HepG2 (cell line): Measurements from ENCODE around the gene R3HCC1L. TPM values are rescaled to one million over a fixed set of nuclear protein-coding genes. Genes with fewer than 3 reads are reported as not detected.

ENCODE experiments used
- ARID3A ChIP-seq: IDR thresholded peaks from 2 replicates; pipeline ENCODE4 v1.6.1; 2012; ENCODE audit warnings: low read depth, low read length, improper control_type of control experiment
- BHLHE40 ChIP-seq: IDR thresholded peaks from 2 replicates; pipeline ENCODE4 v1.6.1; 2011; ENCODE audit warnings: low read length, improper control_type of control experiment
- DNMT3B ChIP-seq: conservative IDR thresholded peaks from 2 replicates; pipeline ENCODE4 v1.6.1; 2016; ENCODE audit warnings: missing biosample characterization, control low read depth
- GATAD2A ChIP-seq: IDR thresholded peaks from 2 replicates; pipeline ENCODE4 v1.6.1; 2016
- IKZF4 ChIP-seq: sonication (generic); formaldehyde crosslinking; IDR thresholded peaks from 2 replicates; pipeline ENCODE4 v1.5.1; 2020; ENCODE audit warnings: borderline replicate concordance, mild to moderate bottlenecking, low read depth, missing genetic modification reagents; ENCODE audit errors: not compliant biosample characterization
- MIER2 ChIP-seq: IDR thresholded peaks from 2 replicates; pipeline ENCODE4 v1.6.1; 2016; ENCODE audit warnings: missing biosample characterization, missing genetic modification reagents
- MYC ChIP-seq: sonication (generic); formaldehyde crosslinking; IDR thresholded peaks from 2 replicates; pipeline ENCODE4 v1.9.0; 2021; ENCODE audit warnings: missing genetic modification reagents, borderline replicate concordance
- MYNN ChIP-seq: sonication (generic); formaldehyde crosslinking; IDR thresholded peaks from 2 replicates; pipeline ENCODE4 v1.4.0; 2020; ENCODE audit warnings: mild to moderate bottlenecking, low read depth, missing genetic modification reagents
- NR2F6 ChIP-seq, 2 experiments: IDR thresholded peaks; 2 replicates each; pipeline ENCODE4 v1.6.1; 2016; ENCODE audit warnings: antibody characterized with exemption in 1 of 2, mild to moderate bottlenecking in 1 of 2
- RXRB ChIP-seq: IDR thresholded peaks from 2 replicates; pipeline ENCODE4 v1.6.1; 2016; ENCODE audit warnings: borderline replicate concordance, missing genetic modification reagents, missing compliant biosample characterization
- ZBTB7A ChIP-seq: sonication (generic); formaldehyde crosslinking; IDR thresholded peaks from 2 replicates; pipeline ENCODE4 v1.8.0; 2022; ENCODE audit warnings: mild to moderate bottlenecking, missing genetic modification reagents
- ZNF17 ChIP-seq: sonication (generic); formaldehyde crosslinking; IDR thresholded peaks from 2 replicates; pipeline ENCODE4 v1.5.0; 2020; ENCODE audit warnings: mild to moderate bottlenecking, missing genetic modification reagents
- ZNF180 ChIP-seq: sonication (generic); formaldehyde crosslinking; IDR thresholded peaks from 2 replicates; pipeline ENCODE4 v1.4.0; 2020; ENCODE audit warnings: low read depth, missing genetic modification reagents, borderline replicate concordance
- ZNF224 ChIP-seq: sonication (generic); formaldehyde crosslinking; IDR thresholded peaks from 2 replicates; pipeline ENCODE4 v1.5.0; 2020; ENCODE audit warnings: mild to moderate bottlenecking, missing genetic modification reagents
- ZNF263 ChIP-seq: sonication (generic); formaldehyde crosslinking; IDR thresholded peaks from 2 replicates; pipeline ENCODE4 v1.4.0; 2020; ENCODE audit warnings: missing genetic modification reagents
- ZNF317 ChIP-seq: sonication (generic); formaldehyde crosslinking; IDR thresholded peaks from 2 replicates; pipeline ENCODE4 v1.5.0; 2020; ENCODE audit warnings: mild to moderate bottlenecking, missing genetic modification reagents
- ZNF589 ChIP-seq: sonication (generic); formaldehyde crosslinking; conservative IDR thresholded peaks from 2 replicates; pipeline ENCODE4 v1.8.0; 2022; ENCODE audit warnings: mild to moderate bottlenecking, moderate library complexity, missing genetic modification reagents
- ZNF777 ChIP-seq: sonication (generic); formaldehyde crosslinking; IDR thresholded peaks from 2 replicates; pipeline ENCODE4 v1.4.0; 2020; ENCODE audit warnings: missing genetic modification reagents
- ZSCAN22 ChIP-seq: sonication (generic); formaldehyde crosslinking; IDR thresholded peaks from 2 replicates; pipeline ENCODE4 v1.4.0; 2020; ENCODE audit warnings: mild to moderate bottlenecking, missing genetic modification reagents
- polyA plus RNA-seq, 8 experiments: library from polyadenylated mRNA; depleted of rRNA in 3 of 8; stranded (reverse) in 7 of 8; unstranded in 1 of 8; fragments of >200 nt; fragmentation: Illumina TruSeq in 4 of 8; extraction: Trizol in 4 of 8; gene quantifications; 2 replicates each; pipeline versions ENCODE4 v1.2.1 to v1.2.3, GENCODE V29; 2011 to 2016; ENCODE audit warnings: low read depth in 4 of 8, missing spikeins in 1 of 8, mixed read lengths in 1 of 8; ENCODE audit not compliant: insufficient read depth in 1 of 8
- total RNA-seq, 5 experiments: library from RNA; depleted of rRNA; stranded (reverse); fragments of >200 nt; fragmentation: Illumina TruSeq; extraction: Trizol; gene quantifications; 2 replicates each; pipeline ENCODE4 v1.2.3, GENCODE V29; 2016; ENCODE audit warnings: low read depth in 1 of 5
- TF ChIP-seq, protein P1 (sequence below): sonication (generic); formaldehyde crosslinking; IDR thresholded peaks from 2 replicates; pipeline ENCODE4 v1.8.1; 2022; ENCODE audit warnings: low read depth, mild to moderate bottlenecking, missing genetic modification reagents
- TF ChIP-seq, protein P2 (sequence below): sonication (generic); formaldehyde crosslinking; conservative IDR thresholded peaks from 2 replicates; pipeline ENCODE4 v1.5.0; 2020; ENCODE audit warnings: missing genetic modification reagents
- TF ChIP-seq, protein P3 (sequence below): sonication (generic); formaldehyde crosslinking; conservative IDR thresholded peaks from 2 replicates; pipeline ENCODE4 v1.4.0; 2020; ENCODE audit warnings: missing genetic modification reagents

Gene R3HCC1L
- total and polyA plus RNA-seq, 2 of the 13 experiments (the other 11 are each of a cell fraction or from before 2014, with no cell fraction given) = 6.5 to 12.2 TPM

DNA sequence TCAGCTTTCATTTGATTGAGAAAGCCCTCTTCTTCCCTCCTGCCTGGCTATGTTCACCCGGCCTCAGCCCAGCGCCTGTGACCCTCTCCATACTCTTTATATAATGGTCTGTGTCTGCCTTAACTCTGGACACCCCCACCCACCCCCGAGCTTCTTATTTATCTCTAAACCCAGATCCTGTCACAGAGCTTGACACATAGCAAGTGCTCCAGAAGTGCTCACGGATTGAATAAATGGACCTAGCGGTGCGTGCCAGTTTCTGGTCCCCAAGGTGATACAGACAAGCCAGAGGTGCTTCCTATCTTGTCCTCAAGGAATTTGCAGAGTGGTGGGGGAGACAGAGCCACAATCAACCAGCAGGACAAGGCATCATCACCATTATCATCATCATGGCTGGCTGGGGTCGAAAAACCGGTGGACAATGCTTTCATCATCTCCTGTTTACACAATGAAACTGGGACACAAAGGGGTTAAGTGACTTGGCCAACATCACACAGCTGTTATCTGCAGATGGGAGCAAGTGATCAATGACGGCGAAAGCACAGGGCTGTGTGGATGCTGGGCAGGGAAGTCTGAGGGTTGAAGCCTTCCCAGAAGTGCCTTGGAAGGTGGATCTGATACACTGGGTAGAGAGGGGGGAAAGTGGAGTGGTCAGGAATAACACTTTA lies 135.8 kb downstream of the R3HCC1L start (continued):
- TF ChIP-seq, protein P1, sequence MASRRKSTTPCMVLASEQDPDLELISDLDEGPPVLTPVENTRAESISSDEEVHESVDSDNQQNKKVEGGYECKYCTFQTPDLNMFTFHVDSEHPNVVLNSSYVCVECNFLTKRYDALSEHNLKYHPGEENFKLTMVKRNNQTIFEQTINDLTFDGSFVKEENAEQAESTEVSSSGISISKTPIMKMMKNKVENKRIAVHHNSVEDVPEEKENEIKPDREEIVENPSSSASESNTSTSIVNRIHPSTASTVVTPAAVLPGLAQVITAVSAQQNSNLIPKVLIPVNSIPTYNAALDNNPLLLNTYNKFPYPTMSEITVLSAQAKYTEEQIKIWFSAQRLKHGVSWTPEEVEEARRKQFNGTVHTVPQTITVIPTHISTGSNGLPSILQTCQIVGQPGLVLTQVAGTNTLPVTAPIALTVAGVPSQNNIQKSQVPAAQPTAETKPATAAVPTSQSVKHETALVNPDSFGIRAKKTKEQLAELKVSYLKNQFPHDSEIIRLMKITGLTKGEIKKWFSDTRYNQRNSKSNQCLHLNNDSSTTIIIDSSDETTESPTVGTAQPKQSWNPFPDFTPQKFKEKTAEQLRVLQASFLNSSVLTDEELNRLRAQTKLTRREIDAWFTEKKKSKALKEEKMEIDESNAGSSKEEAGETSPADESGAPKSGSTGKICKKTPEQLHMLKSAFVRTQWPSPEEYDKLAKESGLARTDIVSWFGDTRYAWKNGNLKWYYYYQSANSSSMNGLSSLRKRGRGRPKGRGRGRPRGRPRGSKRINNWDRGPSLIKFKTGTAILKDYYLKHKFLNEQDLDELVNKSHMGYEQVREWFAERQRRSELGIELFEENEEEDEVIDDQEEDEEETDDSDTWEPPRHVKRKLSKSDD (CRISPR knock-in tag) = 0 out of 2 replicates have a peak, but pooled peaks have one; percentile 53
- TF ChIP-seq MYC (CRISPR knock-in tag) = peak; percentile 37; the same call in 1 of the 2 replicates
- no peak for TF ChIP-seq IKZF4 (CRISPR knock-in tag)
- peak; percentile 65; the same call in 1 of the 2 replicates for TF ChIP-seq ZBTB7A (CRISPR knock-in tag)
- no peak for TF ChIP-seq ZNF17 (CRISPR knock-in tag)
- TF ChIP-seq ZNF224 (CRISPR knock-in tag) = no peak
- TF ChIP-seq BHLHE40 = no peak
- peak; percentile 99 for TF ChIP-seq GATAD2A (CRISPR knock-in tag)
- 0 out of 2 replicates have a peak, but pooled peaks have one; percentile 70 for TF ChIP-seq ZNF589 (CRISPR knock-in tag)
- TF ChIP-seq NR2F6 (IDR thresholded peaks at IDR 0.05) = peak; percentile 76
- peak; percentile 82 for TF ChIP-seq NR2F6 (CRISPR knock-in tag; IDR thresholded peaks at IDR 0.05)
- TF ChIP-seq RXRB (CRISPR knock-in tag) = peak; percentile 74
- TF ChIP-seq ZNF777 = no peak
- peak; percentile 53; the same call in 1 of the 2 replicates for TF ChIP-seq ZNF263 (CRISPR knock-in tag)
- TF ChIP-seq, protein P2, sequence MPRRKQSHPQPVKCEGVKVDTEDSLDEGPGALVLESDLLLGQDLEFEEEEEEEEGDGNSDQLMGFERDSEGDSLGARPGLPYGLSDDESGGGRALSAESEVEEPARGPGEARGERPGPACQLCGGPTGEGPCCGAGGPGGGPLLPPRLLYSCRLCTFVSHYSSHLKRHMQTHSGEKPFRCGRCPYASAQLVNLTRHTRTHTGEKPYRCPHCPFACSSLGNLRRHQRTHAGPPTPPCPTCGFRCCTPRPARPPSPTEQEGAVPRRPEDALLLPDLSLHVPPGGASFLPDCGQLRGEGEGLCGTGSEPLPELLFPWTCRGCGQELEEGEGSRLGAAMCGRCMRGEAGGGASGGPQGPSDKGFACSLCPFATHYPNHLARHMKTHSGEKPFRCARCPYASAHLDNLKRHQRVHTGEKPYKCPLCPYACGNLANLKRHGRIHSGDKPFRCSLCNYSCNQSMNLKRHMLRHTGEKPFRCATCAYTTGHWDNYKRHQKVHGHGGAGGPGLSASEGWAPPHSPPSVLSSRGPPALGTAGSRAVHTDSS (CRISPR knock-in tag) = no peak
- no peak for TF ChIP-seq ZNF317
- no peak for TF ChIP-seq ZNF180 (CRISPR knock-in tag)
- TF ChIP-seq MYNN (CRISPR knock-in tag) = no peak
- TF ChIP-seq ARID3A = peak; percentile 72
- TF ChIP-seq, protein P3, sequence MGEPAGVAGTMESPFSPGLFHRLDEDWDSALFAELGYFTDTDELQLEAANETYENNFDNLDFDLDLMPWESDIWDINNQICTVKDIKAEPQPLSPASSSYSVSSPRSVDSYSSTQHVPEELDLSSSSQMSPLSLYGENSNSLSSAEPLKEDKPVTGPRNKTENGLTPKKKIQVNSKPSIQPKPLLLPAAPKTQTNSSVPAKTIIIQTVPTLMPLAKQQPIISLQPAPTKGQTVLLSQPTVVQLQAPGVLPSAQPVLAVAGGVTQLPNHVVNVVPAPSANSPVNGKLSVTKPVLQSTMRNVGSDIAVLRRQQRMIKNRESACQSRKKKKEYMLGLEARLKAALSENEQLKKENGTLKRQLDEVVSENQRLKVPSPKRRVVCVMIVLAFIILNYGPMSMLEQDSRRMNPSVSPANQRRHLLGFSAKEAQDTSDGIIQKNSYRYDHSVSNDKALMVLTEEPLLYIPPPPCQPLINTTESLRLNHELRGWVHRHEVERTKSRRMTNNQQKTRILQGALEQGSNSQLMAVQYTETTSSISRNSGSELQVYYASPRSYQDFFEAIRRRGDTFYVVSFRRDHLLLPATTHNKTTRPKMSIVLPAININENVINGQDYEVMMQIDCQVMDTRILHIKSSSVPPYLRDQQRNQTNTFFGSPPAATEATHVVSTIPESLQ (CRISPR knock-in tag) = no peak
- 0 out of 2 replicates have a peak, but pooled peaks have one; percentile 27 for TF ChIP-seq DNMT3B
- TF ChIP-seq ZSCAN22 = peak; percentile 90
- TF ChIP-seq MIER2 (CRISPR knock-in tag) = peak; percentile 67; the same call in 1 of the 2 replicates
